ENCODE measurements around the gene CSTF2.
"Not testable (repeated sequence)": the region's sequence is repeated elsewhere in the genome, so short reads cannot be mapped to it uniquely, and the experiment has no call there.

Gene CSTF2

GRCh38 chrX:100819837-100820666 lies at the start of gene CSTF2:
Gene CSTF2 (plus strand): TSS chrX:100820391. CDS start chrX:100820417, 26 bp downstream.
- peak; percentile 95 for DNase-seq

- not testable (repeated sequence) for DNase-seq
Observed at GRCh38 chrX:100796371-100796770, 23.8 kb upstream of the CSTF2 start.

- DNase-seq, result no peak
Observed at GRCh38 chrX:100797359-100797758, 22.8 kb upstream of the CSTF2 start.

DNA sequence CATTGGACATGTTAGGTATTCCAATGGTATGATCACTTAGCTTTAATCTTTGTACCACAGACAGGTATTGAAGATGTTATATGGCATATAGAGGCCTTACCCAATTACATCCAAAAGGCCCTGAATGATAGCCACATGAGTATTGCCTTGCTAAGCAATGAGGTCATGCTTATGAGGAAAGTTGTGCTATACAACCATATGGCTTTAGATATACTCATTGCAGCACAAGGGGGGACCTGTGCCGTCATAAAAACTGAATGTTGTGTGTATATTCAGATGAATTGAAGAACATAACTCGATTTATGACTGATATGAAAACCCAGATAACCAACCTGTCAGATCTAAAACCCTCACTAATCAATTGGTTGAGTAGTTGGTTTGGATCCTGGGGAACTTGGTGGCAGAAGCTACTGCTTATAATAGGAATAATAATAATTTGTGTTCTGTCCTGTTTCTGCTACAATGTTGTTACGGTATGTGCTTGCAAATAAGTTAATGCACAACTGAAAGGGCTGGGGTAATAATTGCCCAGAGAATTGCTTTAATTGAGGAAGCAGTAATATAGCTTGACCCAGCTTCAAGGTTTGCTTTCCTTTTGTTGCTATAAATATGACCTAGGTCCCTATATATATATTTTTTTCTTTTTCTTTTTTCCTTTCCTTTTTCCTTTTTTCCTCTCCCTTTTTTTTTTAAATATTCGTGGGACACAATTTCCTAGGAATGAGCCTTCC lies 21.5 kb upstream of the CSTF2 start:
- no peak for DNase-seq

DNA sequence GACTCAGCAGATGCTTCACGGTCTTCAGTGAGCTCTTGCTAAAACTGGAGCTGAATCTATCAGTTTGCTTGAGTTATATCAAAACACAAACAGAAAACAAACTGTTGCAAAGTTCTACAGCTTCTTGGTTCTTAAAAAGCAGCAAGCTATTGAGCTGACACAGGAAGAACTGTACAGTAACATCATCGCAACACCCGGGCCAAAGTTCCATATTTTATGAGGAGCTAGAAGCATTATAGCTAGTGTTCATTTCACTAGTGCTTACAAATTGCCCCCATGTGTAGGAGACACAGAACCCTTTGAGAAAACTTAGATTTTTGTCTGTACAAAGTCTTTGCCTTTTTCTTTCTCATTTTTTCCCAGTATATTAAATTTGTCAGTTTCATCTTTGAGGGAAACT lies 17.3 kb upstream of the CSTF2 start:
- DNase-seq, result no peak

DNA sequence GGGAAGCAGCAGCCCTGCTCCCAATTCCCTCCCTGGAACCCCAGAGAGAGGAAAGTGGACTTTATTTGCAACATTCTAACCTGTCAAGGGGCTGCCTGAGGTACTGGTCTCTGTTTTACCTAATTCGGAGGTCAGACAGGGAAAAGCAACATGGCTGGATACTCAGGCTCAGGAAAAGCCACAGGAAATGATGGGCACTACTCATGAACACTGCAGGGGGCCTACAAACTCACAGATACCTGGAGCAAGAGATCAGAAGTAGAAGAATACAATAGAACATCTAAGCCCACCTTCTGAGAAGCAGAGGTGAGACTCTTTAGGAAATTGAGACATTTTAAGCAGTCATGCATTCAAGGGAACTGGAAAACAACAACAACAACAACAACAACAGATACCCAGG lies 15.4 kb upstream of the CSTF2 start:
- DNase-seq, result no peak

DNA sequence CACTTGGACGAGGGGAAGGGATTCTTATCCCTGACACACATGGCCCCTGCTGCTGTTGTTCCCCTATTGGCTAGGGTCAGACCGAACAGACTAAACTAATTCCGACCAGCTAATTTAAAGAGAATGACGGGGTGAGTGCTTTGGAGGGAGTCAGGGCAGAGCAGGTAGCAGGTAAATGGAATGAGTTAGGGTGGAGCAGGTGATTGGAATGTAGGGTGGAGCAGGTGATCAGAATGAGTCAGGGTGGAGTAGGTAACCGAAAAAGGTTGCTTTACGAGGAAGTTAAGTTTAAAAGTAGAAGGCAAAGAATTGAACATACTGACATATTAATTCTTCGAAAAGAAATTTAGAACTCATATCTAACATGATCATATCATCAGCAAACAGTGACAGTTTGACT lies 11.9 kb upstream of the CSTF2 start:
- not testable (repeated sequence) for DNase-seq

DNA sequence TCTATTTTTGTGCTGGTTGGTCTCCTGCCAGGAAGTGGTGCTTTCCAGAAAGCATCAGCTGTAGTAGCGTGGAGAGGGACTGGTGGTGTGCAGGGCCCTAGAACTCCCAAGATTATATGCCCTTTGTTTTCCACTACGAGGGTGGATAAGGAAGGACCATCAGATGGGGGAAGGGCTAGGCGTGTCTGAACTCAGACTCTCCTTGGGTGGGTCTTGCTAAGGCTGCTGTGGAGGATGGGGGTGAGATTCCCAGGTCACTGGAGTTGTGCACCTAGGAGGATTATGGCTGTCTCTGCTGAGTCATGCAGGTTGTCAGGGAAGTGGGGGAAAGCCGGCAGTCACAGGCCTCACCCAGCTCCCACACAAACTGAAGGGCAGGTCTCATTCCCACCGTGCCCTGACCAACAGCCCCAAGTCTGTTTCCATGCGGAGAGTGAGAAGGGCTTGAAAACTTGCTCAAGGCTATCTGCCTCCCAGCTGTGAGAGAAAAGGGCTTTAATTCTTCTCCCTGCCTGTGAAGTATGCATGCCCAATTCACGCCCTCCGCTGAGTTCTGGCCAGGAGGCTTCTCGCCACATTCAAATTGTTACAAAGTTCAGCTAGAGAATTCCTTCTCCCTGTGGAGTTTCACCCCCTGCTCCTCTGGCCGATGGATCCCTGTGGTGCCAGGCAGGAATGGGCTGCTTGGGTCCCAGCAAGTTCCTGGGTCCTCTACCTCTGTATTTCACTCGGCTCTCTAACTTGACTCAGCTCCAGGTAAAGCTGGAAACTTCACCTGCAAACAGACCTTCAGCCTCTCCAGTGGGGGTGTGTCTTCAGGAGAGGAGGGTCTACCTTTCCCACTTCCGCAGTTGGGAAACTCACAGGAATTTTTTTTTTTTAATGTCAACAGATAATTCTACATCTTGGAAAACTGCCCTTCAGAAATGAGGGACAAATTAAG lies 7.7 kb upstream of the CSTF2 start:
- no peak for DNase-seq

DNA sequence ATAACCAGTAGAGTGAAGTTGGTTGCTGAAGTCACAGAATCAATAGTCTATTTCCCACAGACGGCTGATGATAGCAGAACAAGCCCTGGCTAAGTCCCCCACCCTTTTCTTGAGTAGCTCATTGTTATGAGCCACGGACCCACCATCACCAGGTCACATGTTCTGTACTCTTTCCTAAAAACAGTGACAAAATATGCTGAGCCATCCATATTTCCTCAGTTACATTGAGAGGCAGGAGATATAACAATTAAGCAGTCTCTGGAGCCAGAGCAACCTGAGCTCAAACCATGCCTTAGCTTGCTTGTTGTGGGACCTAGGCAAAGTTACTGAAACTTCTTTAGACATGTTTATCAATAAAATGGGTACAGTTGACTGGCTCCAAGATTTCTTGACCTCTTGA lies 2.9 kb upstream of the CSTF2 start:
- no peak for DNase-seq

GRCh38 chrX:100819534-100819836 lies 706 bp upstream of the CSTF2 start:
- DNase-seq, result no peak

DNA sequence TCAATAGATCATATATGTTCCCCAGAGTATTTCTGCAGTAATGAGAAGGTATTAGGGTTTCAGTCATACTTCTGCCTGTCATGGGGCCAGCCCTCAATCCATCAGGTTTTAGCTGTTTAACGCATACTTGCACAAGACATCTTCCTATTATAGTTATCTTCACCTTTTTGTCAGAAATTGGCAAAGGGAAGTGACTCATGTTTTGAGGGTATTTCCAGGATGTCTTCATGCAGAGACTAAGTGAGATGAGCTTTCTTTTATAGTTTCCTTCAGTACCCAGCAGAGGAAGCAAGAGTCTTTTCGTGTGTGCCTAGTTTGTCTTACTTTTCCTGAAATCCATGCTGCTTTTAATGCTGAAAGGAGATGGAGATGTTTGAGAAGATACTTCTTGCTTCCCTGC lies 9.5 kb downstream of the CSTF2 start:
- no peak for DNase-seq

DNA sequence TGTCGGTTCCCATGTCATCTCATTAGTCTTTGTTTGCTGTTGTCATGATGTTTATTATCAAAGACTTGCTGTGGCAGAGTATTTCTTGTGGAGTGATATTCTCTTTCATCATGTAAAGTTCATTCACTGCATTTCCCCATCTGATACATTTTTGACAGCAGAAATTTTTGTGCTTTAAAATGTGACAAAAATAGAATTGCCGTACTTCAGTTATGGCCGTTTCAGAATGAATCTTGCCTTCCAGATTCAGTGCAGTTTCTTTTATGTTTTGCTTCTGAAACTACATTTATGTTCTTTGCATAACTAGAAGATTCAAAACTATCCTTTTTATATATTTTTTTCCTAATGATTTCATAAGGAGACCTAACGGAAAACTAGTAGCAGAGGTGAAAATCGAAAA lies 10.0 kb downstream of the CSTF2 start:
- no peak for DNase-seq

DNA sequence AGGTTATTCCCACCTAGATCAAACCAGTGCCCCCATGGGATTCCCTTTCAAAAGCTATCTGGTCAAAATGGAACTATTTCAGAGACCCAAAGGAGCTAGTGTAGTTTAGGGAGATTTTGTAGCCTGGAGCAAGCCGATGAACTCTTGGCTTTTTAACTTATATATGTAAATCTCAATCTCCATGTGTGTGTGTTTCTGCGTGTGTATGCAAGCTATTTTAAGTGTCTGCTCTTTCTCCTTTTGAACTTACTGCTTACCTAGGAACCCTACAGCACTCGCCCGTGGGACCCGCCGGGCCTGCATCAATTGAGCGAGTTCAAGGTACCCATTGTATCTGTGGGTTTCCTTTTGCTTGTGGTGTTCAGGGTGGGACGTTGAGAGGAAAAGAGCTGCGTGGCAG lies 10.4 kb downstream of the CSTF2 start:
- DNase-seq, result no peak

DNA sequence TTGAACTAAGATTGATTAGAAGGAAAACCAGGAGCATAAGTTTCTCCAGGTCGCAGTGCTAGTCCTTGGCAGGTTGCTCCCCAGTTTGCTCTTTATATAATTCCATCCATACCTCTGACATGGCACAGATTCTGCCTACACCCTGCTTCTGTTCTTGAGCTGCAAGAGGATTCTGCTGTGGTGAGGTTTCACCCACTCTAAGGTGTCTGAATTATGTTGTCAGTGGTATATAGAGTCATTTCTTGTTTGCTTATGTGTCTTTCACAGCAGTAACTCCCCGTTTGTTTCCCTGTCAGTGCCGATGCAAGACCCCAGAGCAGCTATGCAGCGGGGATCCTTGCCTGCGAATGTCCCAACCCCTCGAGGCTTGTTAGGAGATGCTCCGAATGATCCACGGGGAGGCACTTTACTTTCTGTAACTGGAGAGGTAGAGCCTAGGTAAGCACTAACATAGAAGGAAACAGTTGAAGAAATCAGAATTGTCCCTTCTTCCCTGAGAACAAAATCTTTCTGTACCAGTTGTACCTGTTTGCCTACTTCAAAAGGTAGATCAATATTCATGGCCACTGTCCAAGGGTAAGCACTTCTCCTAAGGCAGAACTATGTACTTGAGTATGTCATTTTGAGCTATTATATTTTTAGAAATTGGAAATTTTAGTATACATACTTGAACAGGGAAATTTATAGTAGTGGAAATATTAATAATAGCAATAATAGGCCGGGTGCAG lies 11.2 kb downstream of the CSTF2 start:
- no peak for DNase-seq

- DNase-seq, result no peak
Observed at GRCh38 chrX:100850317-100850716, 30.1 kb downstream of the CSTF2 start.

GRCh38 chrX:100852810-100853209 lies 32.6 kb downstream of the CSTF2 start:
- no peak for DNase-seq

GRCh38 chrX:100863326-100863864 lies 43.2 kb downstream of the CSTF2 start:
- no peak for DNase-seq

GRCh38 chrX:100864657-100865391 lies 44.6 kb downstream of the CSTF2 start:
- DNase-seq, result peak; percentile 29

GRCh38 chrX:100868273-100868672 lies 48.1 kb downstream of the CSTF2 start:
- no peak for DNase-seq

DNA sequence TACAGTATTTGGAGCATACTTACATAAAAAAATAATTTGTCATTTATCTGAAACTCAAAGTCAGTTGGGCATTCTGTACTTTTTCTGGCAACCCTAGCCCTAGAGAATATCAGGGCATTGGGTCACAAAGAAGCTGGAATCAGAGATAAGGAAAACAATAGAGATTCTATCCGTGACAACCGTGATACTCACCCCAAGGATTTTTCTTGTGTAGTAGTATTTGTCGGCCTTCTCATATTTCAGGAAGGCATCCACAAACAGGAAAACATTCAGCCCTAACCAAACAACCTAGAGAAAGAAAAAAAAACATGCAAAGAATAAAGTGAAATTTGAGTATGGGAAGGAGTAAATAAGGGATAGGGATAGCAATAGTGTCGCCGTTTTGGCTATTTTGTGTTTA lies 50.3 kb downstream of the CSTF2 start:
- peak; percentile 73 for DNase-seq

Data from DMS53 (cell line).